ENCODE measurements around the gene ACP1.

ACP1 gene

DNA sequence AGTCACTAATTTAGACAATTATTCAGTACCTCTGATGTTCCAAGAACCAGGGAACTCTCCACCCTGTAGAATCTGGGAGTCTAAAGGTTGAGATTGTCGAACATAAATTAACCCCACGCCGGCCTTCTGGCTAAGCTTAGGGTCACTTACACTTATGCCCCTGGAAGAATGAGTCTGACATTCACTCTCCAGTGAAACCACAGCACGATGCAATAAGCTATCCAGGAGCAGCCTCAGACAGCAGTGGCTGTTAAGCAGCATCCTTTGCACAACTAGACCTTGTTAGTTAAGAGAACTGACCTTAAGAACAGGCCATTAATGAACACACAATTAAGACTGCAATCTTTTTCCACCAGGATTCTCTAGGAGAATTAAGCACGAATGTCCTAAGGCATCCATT is 25.9 kb upstream of the ACP1 start:
- TF ChIP-seq JUND (IDR thresholded peaks at IDR 0.05; ENCODE audit: low read depth) = no peak
- DNase-seq (ENCODE audit: low read depth in 1 of 2, low spot score in 1 of 2) = no peak
- in situ Hi-C loops (cut with HindIII; ENCODE audit: low pct_unique_long_range_greater_than_20kb, low sequenced_read_pairs) = no loop called here

DNA sequence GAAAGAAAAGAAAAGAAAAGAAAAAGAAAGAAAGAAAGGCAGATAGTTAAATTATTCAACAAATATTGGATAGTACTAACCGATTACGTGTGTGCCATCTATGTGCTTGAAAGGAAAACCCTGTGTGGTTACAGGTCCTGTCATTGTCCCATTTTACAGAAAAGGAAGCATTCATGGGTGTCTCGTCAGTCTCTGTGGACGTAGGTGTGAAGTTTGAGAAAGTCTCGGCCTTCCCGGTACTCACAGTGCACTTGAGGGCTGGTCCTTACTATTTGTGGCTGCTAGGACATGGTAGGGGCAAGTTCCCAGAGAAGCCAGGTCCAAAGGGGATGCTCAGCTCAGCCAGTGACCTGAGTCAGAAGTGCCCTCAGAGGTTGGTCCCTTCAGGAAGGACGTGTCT is 20.2 kb upstream of the ACP1 start:
- DNase-seq (ENCODE audit: low read depth in 1 of 2, low spot score in 1 of 2) = no peak
- in situ Hi-C loops (cut with HindIII; ENCODE audit: low pct_unique_long_range_greater_than_20kb, low sequenced_read_pairs) = no loop called here
- no peak for TF ChIP-seq JUND (IDR thresholded peaks at IDR 0.05; ENCODE audit: low read depth)

DNA sequence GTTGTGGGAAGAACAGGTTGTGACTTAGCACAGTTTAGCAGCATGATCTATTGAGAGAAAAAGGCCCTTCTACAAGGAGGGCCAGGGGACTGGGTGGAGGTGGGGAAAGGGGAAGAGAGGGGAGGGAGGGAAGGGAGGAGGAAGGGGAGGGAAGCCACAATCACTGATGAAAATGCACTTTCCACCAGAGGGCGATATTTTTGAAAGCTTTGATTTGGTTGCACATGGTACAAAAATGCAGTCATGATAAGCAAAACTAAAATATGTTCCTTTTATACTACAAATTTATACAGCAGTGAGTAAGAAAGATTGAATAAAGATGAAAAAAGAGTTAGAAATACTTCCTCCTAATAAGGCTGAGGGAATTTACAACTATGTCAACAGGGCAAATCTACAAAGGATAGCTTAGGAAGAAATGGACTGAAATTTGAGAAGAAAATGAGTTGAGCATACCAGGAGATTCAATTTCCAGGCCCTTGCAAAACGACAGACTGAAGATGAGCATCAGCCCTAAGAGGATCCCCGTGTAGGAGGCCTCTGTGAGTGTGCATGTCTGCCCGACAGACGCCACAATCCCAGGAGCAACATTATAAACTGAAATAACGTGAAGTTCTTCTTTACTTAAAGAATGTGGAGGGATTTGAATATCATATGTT is 18.1 kb upstream of the ACP1 start:
- no peak for TF ChIP-seq JUND (IDR thresholded peaks at IDR 0.05; ENCODE audit: low read depth)
- peak in 1 of 2 experiments; percentile 70 for DNase-seq (ENCODE audit: low read depth in 1 of 2, low spot score in 1 of 2)
- in situ Hi-C loops (cut with HindIII; ENCODE audit: low pct_unique_long_range_greater_than_20kb, low sequenced_read_pairs) = no loop called here

DNA sequence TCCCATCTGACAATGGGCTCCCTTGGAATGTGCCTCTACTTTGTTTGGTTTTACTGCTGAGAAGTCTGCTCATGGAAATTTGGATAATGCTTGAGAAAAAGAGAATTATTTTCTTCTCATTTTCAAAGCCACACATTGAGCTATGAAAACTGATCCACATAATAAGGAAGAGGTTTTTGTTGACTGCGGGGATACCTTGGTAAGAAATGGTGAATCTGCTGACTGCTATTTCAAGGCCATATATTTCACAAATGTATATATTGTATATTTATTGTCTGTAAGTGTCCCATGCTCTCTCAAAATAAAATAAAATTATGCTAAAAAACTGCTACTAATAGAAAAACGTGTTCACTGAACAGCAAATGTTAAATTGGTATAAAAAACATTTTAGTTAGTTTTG is 16.0 kb upstream of the ACP1 start:
- no peak for DNase-seq (ENCODE audit: low read depth in 1 of 2, low spot score in 1 of 2)
- no peak for TF ChIP-seq JUND (IDR thresholded peaks at IDR 0.05; ENCODE audit: low read depth)
- in situ Hi-C loops (cut with HindIII; ENCODE audit: low pct_unique_long_range_greater_than_20kb, low sequenced_read_pairs) = no loop called here

DNA sequence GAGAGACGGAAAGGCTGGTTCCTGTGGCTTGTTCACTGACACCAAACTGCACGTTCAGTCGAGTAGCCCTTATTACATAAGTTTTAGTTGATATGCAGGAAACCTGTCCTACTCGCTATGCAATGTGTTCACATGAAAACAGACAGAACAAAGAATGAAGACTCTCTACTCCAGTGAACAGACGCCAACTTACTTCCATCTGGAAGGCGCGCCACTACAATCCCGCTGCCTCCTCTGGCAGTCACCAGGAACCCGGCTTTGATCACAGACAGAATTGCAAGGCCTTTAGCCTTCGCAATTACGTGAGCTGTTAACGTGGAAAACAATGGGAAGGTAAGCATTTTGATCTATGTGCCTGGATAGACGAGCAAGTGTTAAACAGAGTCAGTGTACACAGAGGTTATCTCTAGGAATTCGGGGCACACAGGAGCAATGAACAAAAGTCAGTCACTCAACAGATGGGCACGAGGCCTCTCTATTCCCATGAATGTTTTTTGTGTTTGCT is 15.2 kb upstream of the ACP1 start:
- TF ChIP-seq JUND (IDR thresholded peaks at IDR 0.05; ENCODE audit: low read depth) = no peak
- no peak for DNase-seq (ENCODE audit: low read depth in 1 of 2, low spot score in 1 of 2)
- in situ Hi-C loops (cut with HindIII; ENCODE audit: low pct_unique_long_range_greater_than_20kb, low sequenced_read_pairs) = no loop called here

DNA sequence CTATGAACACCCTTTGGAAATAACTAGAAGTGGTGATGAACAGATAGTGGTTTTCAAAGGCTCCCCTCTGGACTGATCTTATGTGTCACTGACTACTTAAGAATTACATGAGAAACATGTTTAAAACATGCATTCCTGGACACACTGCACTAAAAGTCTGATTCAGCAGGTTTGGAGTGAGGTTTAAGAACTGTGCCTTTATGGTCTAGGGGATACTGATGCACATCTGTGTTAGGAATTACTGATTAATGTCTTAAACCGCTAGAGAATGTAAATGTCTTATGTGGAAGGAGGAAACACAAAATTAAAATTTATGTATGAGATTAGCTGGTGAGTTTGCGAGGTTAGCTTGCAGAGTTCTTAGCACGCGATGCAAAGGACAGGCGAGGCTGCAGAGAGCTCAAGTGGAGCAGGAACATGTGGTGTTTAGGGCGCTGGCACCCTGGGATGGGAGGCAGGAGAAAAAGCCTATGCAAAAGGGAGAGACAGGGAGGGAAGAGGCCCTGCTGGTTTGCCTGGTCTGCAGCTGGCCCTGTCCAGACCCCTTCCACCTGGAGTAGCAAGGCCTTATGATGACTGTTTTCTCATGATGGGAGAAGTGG is 12.6 kb upstream of the ACP1 start:
- no peak for DNase-seq (ENCODE audit: low read depth in 1 of 2, low spot score in 1 of 2)
- no peak for TF ChIP-seq JUND (IDR thresholded peaks at IDR 0.05; ENCODE audit: low read depth)
- in situ Hi-C loops (cut with HindIII; ENCODE audit: low pct_unique_long_range_greater_than_20kb, low sequenced_read_pairs) = no loop called here

DNA sequence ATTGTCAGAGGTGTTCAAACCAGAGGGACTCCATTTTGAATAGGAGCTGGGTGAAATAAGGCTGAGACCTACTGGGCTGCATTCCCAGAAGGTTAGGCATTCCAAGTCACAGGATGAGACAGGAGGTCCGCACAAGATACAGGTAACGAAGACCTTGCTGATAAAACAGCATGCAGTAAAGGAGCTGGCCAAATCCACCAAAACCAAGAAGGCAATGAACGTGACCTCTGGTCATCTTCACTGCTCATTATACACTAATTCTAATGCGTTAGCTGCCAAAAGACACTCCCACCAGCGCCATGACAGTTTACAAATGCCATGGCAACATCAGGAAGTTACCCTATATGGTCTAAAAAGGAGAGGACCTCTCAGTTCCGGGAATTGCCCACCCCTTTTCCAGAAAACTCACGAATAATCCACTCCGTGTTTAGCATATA is 11.5 kb upstream of the ACP1 start:
- in situ Hi-C loops (cut with HindIII; ENCODE audit: low pct_unique_long_range_greater_than_20kb, low sequenced_read_pairs) = no loop called here
- no peak for TF ChIP-seq JUND (IDR thresholded peaks at IDR 0.05; ENCODE audit: low read depth)
- no peak for DNase-seq (ENCODE audit: low read depth in 1 of 2, low spot score in 1 of 2)

DNA sequence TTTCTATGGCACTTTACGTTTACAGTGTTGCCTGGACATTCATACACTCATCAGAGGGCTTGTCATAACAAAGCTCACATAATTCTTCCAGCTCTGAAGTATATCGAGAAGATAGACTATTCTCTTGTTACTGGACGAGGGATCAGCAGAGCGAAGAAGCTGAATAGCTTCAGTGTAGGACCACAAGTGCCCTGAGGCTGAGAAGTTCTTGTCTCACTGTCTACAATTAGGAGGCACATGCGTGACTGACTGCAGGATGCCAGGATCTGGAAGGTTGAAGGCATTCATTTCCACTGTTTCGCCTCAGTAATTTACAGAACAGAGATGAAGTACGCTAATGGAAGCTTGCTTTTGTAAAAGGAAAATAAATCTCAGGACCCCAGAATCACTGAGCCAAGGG is 10.5 kb upstream of the ACP1 start:
- no peak for DNase-seq (ENCODE audit: low read depth in 1 of 2, low spot score in 1 of 2)
- TF ChIP-seq JUND (IDR thresholded peaks at IDR 0.05; ENCODE audit: low read depth) = no peak
- in situ Hi-C loops (cut with HindIII; ENCODE audit: low pct_unique_long_range_greater_than_20kb, low sequenced_read_pairs) = no loop called here

DNA sequence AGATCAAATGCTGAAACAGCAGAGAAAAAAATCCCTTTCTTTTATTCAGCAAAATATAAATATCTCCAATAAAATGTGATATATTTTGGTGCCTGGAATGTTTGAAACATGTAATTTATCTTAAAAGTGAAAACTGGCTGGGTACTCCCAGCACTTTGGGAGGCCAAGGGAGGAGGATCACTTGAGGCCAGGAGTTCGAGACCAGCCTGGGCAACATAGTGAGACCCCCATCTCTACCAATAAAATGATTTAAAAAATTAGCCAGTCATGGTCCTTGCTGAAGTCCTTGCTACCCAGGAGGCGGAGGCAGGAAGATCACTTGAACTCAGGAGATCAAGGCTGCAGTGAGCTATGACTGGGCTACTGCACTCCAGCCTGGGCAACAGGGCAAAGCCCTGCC is 9.6 kb upstream of the ACP1 start:
- in situ Hi-C loops (cut with HindIII; ENCODE audit: low pct_unique_long_range_greater_than_20kb, low sequenced_read_pairs) = no loop called here
- no peak for TF ChIP-seq JUND (IDR thresholded peaks at IDR 0.05; ENCODE audit: low read depth)
- DNase-seq (ENCODE audit: low read depth in 1 of 2, low spot score in 1 of 2) = no peak

DNA sequence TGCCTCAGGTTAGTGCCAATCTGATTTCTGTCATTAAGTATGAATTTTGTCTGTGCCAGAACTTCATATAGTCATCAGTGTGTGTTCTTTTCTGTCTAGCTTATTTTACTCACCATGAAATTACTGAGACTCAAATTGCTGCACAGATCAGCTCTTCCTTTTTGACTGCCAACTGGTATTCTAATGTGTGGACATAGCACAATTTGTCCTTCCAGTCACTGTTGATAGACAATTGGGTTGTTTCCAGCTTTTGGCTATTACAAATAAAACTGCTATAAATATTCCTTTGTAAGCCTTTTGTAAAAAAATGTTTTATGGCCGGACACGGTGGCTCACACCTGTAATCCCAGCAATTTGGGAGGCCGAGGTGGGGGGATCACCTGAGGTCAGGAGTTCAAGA is 8.7 kb upstream of the ACP1 start:
- no peak for TF ChIP-seq JUND (IDR thresholded peaks at IDR 0.05; ENCODE audit: low read depth)
- DNase-seq (ENCODE audit: low read depth in 1 of 2, low spot score in 1 of 2) = no peak
- in situ Hi-C loops (cut with HindIII; ENCODE audit: low pct_unique_long_range_greater_than_20kb, low sequenced_read_pairs) = no loop called here

DNA sequence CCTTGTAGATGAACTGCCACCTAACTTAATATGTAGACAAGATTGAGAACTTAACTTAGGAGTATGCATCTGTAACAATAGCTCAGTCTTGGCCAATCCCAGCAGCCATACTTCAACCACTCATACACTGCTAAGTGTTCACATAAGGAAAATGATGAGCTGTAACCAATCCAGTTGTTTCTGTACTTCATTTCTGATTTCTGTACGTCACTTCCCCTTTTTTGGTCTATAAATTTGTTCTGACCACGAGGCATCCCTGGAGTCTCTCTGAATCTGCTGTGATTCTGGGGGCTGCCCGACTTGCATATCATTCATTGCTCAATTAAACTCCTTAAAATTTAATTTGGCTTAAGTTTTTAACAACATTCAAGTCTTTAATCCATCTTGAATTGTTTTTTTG is 7.3 kb upstream of the ACP1 start:
- in situ Hi-C loops (cut with HindIII; ENCODE audit: low pct_unique_long_range_greater_than_20kb, low sequenced_read_pairs) = no loop called here
- no peak for TF ChIP-seq JUND (IDR thresholded peaks at IDR 0.05; ENCODE audit: low read depth)
- DNase-seq (ENCODE audit: low read depth in 1 of 2, low spot score in 1 of 2) = no peak

DNA sequence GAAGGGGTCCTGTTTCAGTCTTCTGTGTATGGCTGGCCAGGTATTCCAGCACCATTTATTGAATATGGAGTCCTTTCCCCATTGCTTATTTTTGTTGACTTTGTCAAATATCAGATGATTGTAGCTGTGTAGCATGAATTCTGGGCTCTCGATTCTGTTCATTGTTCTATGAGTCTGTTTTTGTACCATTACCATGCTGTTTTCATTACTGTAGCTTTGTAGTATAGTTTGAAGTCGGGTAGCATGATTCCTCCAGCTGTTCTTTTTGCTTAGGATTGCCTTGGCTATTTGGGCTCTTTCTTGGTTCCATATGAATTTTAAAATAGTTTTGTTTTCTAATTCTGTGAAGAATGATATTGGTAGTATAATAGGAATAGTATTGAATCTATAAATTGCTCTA is 6.9 kb upstream of the ACP1 start:
- DNase-seq (ENCODE audit: low read depth in 1 of 2, low spot score in 1 of 2) = no peak
- TF ChIP-seq JUND (IDR thresholded peaks at IDR 0.05; ENCODE audit: low read depth) = no peak
- in situ Hi-C loops (cut with HindIII; ENCODE audit: low pct_unique_long_range_greater_than_20kb, low sequenced_read_pairs) = no loop called here

DNA sequence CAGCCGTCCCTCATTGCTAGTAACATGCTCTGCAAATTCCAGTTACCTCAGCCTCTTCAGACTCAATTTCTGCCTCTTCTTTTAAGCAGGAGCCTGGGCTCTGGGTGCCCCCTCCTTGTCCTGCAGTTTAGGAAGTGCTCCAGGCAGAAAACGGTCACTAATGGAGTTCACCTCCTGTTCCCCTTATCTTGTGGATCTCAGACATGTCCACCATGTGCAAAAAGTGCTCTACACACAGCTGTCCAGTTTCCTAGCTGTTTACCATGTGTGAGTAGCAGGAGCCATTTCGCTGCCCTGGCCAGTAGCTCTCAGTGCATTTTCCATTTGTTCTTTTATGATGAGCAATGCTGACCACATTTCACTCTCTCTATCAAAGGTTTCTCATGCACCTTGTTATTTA is 5.8 kb upstream of the ACP1 start:
- TF ChIP-seq JUND (IDR thresholded peaks at IDR 0.05; ENCODE audit: low read depth) = no peak
- DNase-seq (ENCODE audit: low read depth in 1 of 2, low spot score in 1 of 2) = no peak
- in situ Hi-C loops (cut with HindIII; ENCODE audit: low pct_unique_long_range_greater_than_20kb, low sequenced_read_pairs) = no loop called here

Data from T47D (cell line).